GM18502 (cell line): ENCODE measurements around the gene TEX14.
A peak's percentile ranks its signal among the peaks of the same experiment; 100 is the strongest.
"Not testable (repeated sequence)": the region's sequence is repeated elsewhere in the genome, so short reads cannot be mapped to it uniquely, and the experiment has no call there.

Source experiments
- ATAC-seq: cut with Tn5 transposase; IDR thresholded peaks from one replicate; pipeline ENCODE4 v1.9.1; 2021; ENCODE audit warnings: mild to moderate bottlenecking; ENCODE audit not compliant: unreplicated experiment, poor library complexity

TEX14 gene

GRCh38 chr17:58657962-58658803 lies 33.7 kb downstream of the TEX14 start:
- not testable (repeated sequence) for ATAC-seq

- ATAC-seq, result no peak
Measured at GRCh38 chr17:58648236-58648635, 43.6 kb downstream of the TEX14 start.

GRCh38 chr17:58643147-58643546 lies 48.7 kb downstream of the TEX14 start:
- ATAC-seq, result no peak

GRCh38 chr17:58641887-58642311 lies 49.9 kb downstream of the TEX14 start:
- no peak for ATAC-seq

GRCh38 chr17:58640202-58640601 lies 51.6 kb downstream of the TEX14 start:
- ATAC-seq, result no peak

GRCh38 chr17:58639681-58640080 lies 52.2 kb downstream of the TEX14 start:
- ATAC-seq, result no peak

- ATAC-seq, result no peak
Measured at GRCh38 chr17:58637011-58637570, 54.8 kb downstream of the TEX14 start.

GRCh38 chr17:58632324-58633314 lies 59.2 kb downstream of the TEX14 start:
- no peak for ATAC-seq

GRCh38 chr17:58631523-58632323 lies 60.1 kb downstream of the TEX14 start:
- ATAC-seq, result peak; percentile 79

- peak; percentile 63 for ATAC-seq
Measured at GRCh38 chr17:58630883-58631522, 60.8 kb downstream of the TEX14 start.

GRCh38 chr17:58626905-58627304 lies 64.9 kb downstream of the TEX14 start:
- ATAC-seq, result no peak

GRCh38 chr17:58624751-58625150 lies 67.1 kb downstream of the TEX14 start:
- no peak for ATAC-seq

GRCh38 chr17:58621174-58621573 lies 70.7 kb downstream of the TEX14 start:
- ATAC-seq, result peak; percentile 65

GRCh38 chr17:58618336-58618735 lies 73.5 kb downstream of the TEX14 start:
- ATAC-seq, result no peak

- no peak for ATAC-seq
Measured at GRCh38 chr17:58617563-58617962, 74.3 kb downstream of the TEX14 start.

- peak; percentile 59 for ATAC-seq
Measured at GRCh38 chr17:58615768-58616659, 75.8 kb downstream of the TEX14 start.

- no peak for ATAC-seq
Measured at GRCh38 chr17:58614859-58615459, 76.9 kb downstream of the TEX14 start.

GRCh38 chr17:58611331-58611730 lies 80.5 kb downstream of the TEX14 start:
- no peak for ATAC-seq
